CD4-positive, alpha-beta T cell (primary cell): ENCODE results near the gene ADAM21. TPM values are rescaled to one million over a fixed set of nuclear protein-coding genes. Genes with fewer than 3 reads are reported as not detected.

ENCODE experiments used
- ATAC-seq: fragments of 200-7000 bp; cut with Tn5 transposase; one replicate; pipeline ENCODE4 v1.10.0; 2022; ENCODE audit warnings: mild to moderate bottlenecking; ENCODE audit not compliant: poor library complexity
- CTCF ChIA-PET: fragments of 350-600 bp; sonication (Branson Sonifier 250); formaldehyde crosslinking; loops from one replicate; lab custom pipeline; 2021; ENCODE audit warnings: antibody characterized with exemption, inconsistent platforms; lab: Charles Lee
- POLR2A ChIA-PET: fragments of 350-600 bp; sonication (Branson Sonifier 250); formaldehyde crosslinking; loops from one replicate; lab custom pipeline; 2021; ENCODE audit warnings: antibody characterized with exemption, inconsistent platforms; lab: Charles Lee
- DNase-seq, 14 experiments: peaks; one replicate each; pipeline ENCODE4 v3.0.0-alpha.2; 2013 to 2020; ENCODE audit warnings: mixed read lengths in 2 of 14
- H3K27ac ChIP-seq, 2 donors: one replicate each; pipeline versions ENCODE4 v1.5.1 to v1.7.0; 2013; ENCODE audit warnings: low read length in 2 of 2, low read depth in 1 of 2, mild to moderate bottlenecking in 1 of 2
- H3K27me3 ChIP-seq, 2 experiments: 1 replicate in 1 of 2; 2 replicates in 1 of 2; pipeline versions ENCODE4 v1.6.1 to v1.7.0; 2013; ENCODE audit warnings: low read length in 2 of 2, control low read depth in 1 of 2, mild to moderate bottlenecking in 1 of 2, moderate library complexity in 1 of 2; ENCODE audit not compliant: insufficient read depth in 2 of 2, control insufficient read depth in 1 of 2
- H3K36me3 ChIP-seq: one replicate; pipeline ENCODE4 v1.6.1; 2013; ENCODE audit warnings: low read length, control low read depth; ENCODE audit not compliant: insufficient read depth
- H3K4me1 ChIP-seq: one replicate; pipeline ENCODE4 v1.6.1; 2013; ENCODE audit warnings: low read length, control low read depth; ENCODE audit not compliant: insufficient read depth
- H3K4me3 ChIP-seq: one replicate; pipeline ENCODE4 v1.5.1; 2013; ENCODE audit warnings: mild to moderate bottlenecking, low read length, moderate library complexity
- H3K9me3 ChIP-seq, 2 experiments: 1 replicate in 1 of 2; 2 replicates in 1 of 2; pipeline versions ENCODE4 v1.6.1 to v1.7.0; 2013; ENCODE audit warnings: low read length in 2 of 2, mild to moderate bottlenecking in 2 of 2, control low read depth in 1 of 2, moderate library complexity in 1 of 2; ENCODE audit not compliant: control insufficient read depth in 1 of 2, insufficient read depth in 1 of 2
- H3K27ac Mint-ChIP-seq: one replicate; pipeline ENCODE4 v1.8.0; 2020; ENCODE audit warnings: mixed read lengths
- H3K27me3 Mint-ChIP-seq: one replicate; pipeline ENCODE4 v1.8.0; 2021; ENCODE audit warnings: mixed read lengths
- H3K36me3 Mint-ChIP-seq: one replicate; pipeline ENCODE4 v1.8.0; 2021; ENCODE audit warnings: low read depth, mixed read lengths
- H3K4me1 Mint-ChIP-seq: one replicate; pipeline ENCODE4 v1.8.0; 2021; ENCODE audit warnings: low read depth, mixed read lengths
- H3K4me3 Mint-ChIP-seq: one replicate; pipeline ENCODE4 v1.8.0; 2020; ENCODE audit warnings: mild to moderate bottlenecking, mixed read lengths
- H3K9me3 Mint-ChIP-seq: one replicate; pipeline ENCODE4 v1.8.0; 2020; ENCODE audit warnings: mixed read lengths
- CTCF ChIP-seq: fragments of 200-600 bp; IDR thresholded peaks from one replicate; pipeline ENCODE4 v1.8.0; 2022; ENCODE audit warnings: antibody characterized with exemption, mild to moderate bottlenecking
- intact Hi-C, 2 experiments: fragments of 100-400 bp; cut with DNase I in 1 of 2; cut with micrococcal nuclease in 1 of 2; formaldehyde crosslinking; loops; one replicate each; pipeline versions ENCODE4 v1.15.1 to v1.9.0; 2023 to 2025; cut with DNase I, micrococcal nuclease
- total RNA-seq, 174 experiments: library from RNA in 2 of 174; stranded (reverse) in 2 of 174; gene quantifications; one replicate each; pipeline ENCODE4 v1.2.3 and lab custom pipeline; 2021 to 2026

The ADAM21 gene
- total RNA-seq, 2 experiments from 2014 or later, result not detected

- Mint-ChIP-seq H3K27me3 (peaks cover 11% of the 10 kb centered on the region), H3K36me3 (peaks cover 7% of the 10 kb centered on the region), H3K4me1 (no peaks in the 10 kb centered on the region), H3K9me3 (peaks cover 13% of the 10 kb centered on the region), H3K4me3 (no peak overlapping the region), H3K27ac (no peak overlapping the region)
- Histone ChIP-seq H3K27me3 (peaks cover 0 to 8% of the 10 kb centered on the region in 2 experiments), H3K4me3 (no peak overlapping the region), H3K27ac (no peak overlapping the region), H3K4me1 (no peaks in the 10 kb centered on the region), H3K36me3 (no peaks in the 10 kb centered on the region), H3K9me3 (peaks cover 19 to 39% of the 10 kb centered on the region in 2 experiments)
- intact Hi-C loops, result no loop called here
- ATAC-seq (no peak), DNase-seq (no peak)
- ChIA-PET POLR2A (no interaction called here), CTCF (no interaction called here)
- TF ChIP-seq CTCF, result no peak
These were observed 10.3 kb upstream of the ADAM21 start for GRCh38 chr14:70441641-70442040.

GRCh38 chr14:70442750-70443149 lies 9.2 kb upstream of the ADAM21 start:
- no peak for ATAC-seq
- intact Hi-C loops, result no loop called here
- no peak for TF ChIP-seq CTCF

GRCh38 chr14:70448633-70449340 lies 3.2 kb upstream of the ADAM21 start:
- H3K9me3 ChIP-seq, result peaks cover 5 to 11% of the 10 kb centered on the region in 2 experiments
- H3K4me1 Mint-ChIP-seq, result no peaks in the 10 kb centered on the region
- no peak overlapping the region for H3K27ac Mint-ChIP-seq
- DNase-seq (no peak), ATAC-seq (no peak)
- POLR2A ChIA-PET, result no interaction called here
- H3K27ac ChIP-seq, result no peak overlapping the region
- intact Hi-C loops, result no loop called here
- TF ChIP-seq CTCF, result no peak
- H3K9me3 Mint-ChIP-seq, result peaks cover 2% of the 10 kb centered on the region
- H3K36me3 ChIP-seq, result no peaks in the 10 kb centered on the region
- H3K27me3 Mint-ChIP-seq, result no peaks in the 10 kb centered on the region
- no peaks in the 10 kb centered on the region for H3K4me1 ChIP-seq
- H3K4me3 Mint-ChIP-seq, result no peak overlapping the region
- peaks cover 1% of the 10 kb centered on the region for H3K36me3 Mint-ChIP-seq
- CTCF ChIA-PET, result no interaction called here
- no peaks in the 10 kb centered on the region for H3K27me3 ChIP-seq
- no peak overlapping the region for H3K4me3 ChIP-seq

More at GRCh38 chr14:70442750-70443149, 9.2 kb upstream of the ADAM21 start:
- Histone ChIP-seq H3K4me1 (no peaks in the 10 kb centered on the region), H3K27ac (no peak overlapping the region), H3K9me3 (peaks cover 19 to 31% of the 10 kb centered on the region in 2 experiments), H3K36me3 (no peaks in the 10 kb centered on the region), H3K27me3 (peaks cover 0 to 6% of the 10 kb centered on the region in 2 experiments), H3K4me3 (no peak overlapping the region)
- H3K4me1 Mint-ChIP-seq, result no peaks in the 10 kb centered on the region
- peaks cover 7% of the 10 kb centered on the region for H3K36me3 Mint-ChIP-seq
- DNase-seq, result no peak
- CTCF ChIA-PET, result interaction anchor here (0.6 kb wide), 1 partner anchor 41 kb away, joined by 3 read pairs; no protein-coding TSS in a partner anchor
- POLR2A ChIA-PET, result no interaction called here
- H3K4me3 Mint-ChIP-seq, result no peak overlapping the region
- H3K9me3 Mint-ChIP-seq, result peaks cover 8% of the 10 kb centered on the region
- H3K27me3 Mint-ChIP-seq, result peaks cover 11% of the 10 kb centered on the region
- H3K27ac Mint-ChIP-seq, result no peak overlapping the region
